ENCODE results near the gene JAM3. TPM values are rescaled to one million over a fixed set of nuclear protein-coding genes. Genes with fewer than 3 reads are reported as not detected.

JAM3 gene
- total and polyA plus RNA-seq, 9 of the 15 experiments (the other 6 are each of a cell fraction or from before 2014, with no cell fraction given), result 0.22 to 0.76 (median 0.40) TPM

DNA sequence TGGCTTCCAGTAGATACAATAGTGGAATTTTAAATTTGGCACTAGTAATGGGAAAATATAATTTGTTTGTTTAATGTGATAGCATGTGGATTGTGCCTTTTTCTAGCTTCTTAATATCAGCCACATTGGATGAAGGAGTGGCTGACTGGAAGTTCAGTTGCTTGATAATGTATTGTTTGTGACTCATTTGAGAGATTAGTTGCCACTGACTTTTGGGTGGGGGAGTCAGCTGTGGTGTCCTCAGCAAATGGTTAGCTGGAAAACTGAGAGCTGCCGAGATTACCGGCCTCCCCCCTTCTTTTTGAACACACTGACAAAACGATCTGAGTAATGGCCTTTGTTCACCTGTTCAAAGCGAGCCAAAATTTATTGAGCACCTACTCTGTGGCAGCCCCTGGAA lies 5.5 kb downstream of the JAM3 start:
- H3K4me3 ChIP-seq, result no peak overlapping the region
- ChIA-PET CTCF (ENCODE audit: low intra/inter-chr PET ratio) (no interaction called here), POLR2A (no interaction called here)
- H3K79me2 ChIP-seq (ENCODE audit: control insufficient read depth, insufficient read depth, low read length), result no peaks in the 10 kb centered on the region
- no TSS peak for BruUV-seq (replicated peaks)
- H3K4me1 ChIP-seq (replicated peaks in 1 of 2; ENCODE audit: control insufficient read depth in 2 of 2, insufficient read depth in 2 of 2, low read length in 2 of 2), result peaks cover 0 to 3% of the 10 kb centered on the region in 2 experiments; a peak in 1 of 5 replicates
- no peaks in the 10 kb centered on the region for H3K9me1 ChIP-seq (ENCODE audit: control insufficient read depth, insufficient read depth, low read length)
- H3K36me3 ChIP-seq (ENCODE audit: control insufficient read depth, insufficient read depth, low read length), result no peaks in the 10 kb centered on the region
- no peak overlapping the region for H3K27ac ChIP-seq (ENCODE audit: extremely low read depth, low read depth, low read length)
- no peak for DNase-seq (ENCODE audit: extremely low read depth in 1 of 4, low spot score in 3 of 4)
- no peak overlapping the region for H3K9ac ChIP-seq (ENCODE audit: insufficient read depth in 1 of 2, low read depth in 2 of 2, low read length in 2 of 2)
- no peak overlapping the region for H3K4me2 ChIP-seq (ENCODE audit: insufficient read depth, low read length)
- in situ Hi-C loops (cut with MboI) (no loop called here), intact Hi-C loops (cut with micrococcal nuclease) (no loop called here)
- H3K9me3 ChIP-seq (replicated peaks; ENCODE audit: control insufficient read depth, insufficient read depth, low read depth, low read length), result no peaks in the 10 kb centered on the region
- 0% methylated on average over 4 of the region's 4 CpGs for WGBS (ENCODE audit: insufficient coverage, low coverage, missing lambda C conversion rate)
- no peak overlapping the region for H2AFZ ChIP-seq (ENCODE audit: low read depth, low read length)
- H4K20me1 ChIP-seq (replicated peaks; ENCODE audit: control insufficient read depth, insufficient read depth, low read length), result no peaks in the 10 kb centered on the region
- ATAC-seq, result no peak
- peaks cover 4 to 14% of the 10 kb centered on the region in 2 experiments for H3K27me3 ChIP-seq (ENCODE audit: control insufficient read depth in 2 of 2, insufficient read depth in 2 of 2, low read length in 2 of 2)
- no peak for FAIRE-seq
- TF ChIP-seq U2AF2 (optimal IDR thresholded peaks at IDR 0.05; ENCODE audit: low read depth, low read length) (no peak), ZNF224 (CRISPR knock-in tag; IDR thresholded peaks at IDR 0.05) (no peak), SAP30 (IDR thresholded peaks at IDR 0.05; ENCODE audit: borderline replicate concordance, insufficient read depth, low read depth, low read length, poor library complexity, severe bottlenecking) (no peak), ZNF57 (CRISPR knock-in tag; IDR thresholded peaks at IDR 0.05) (no peak), CBFA2T2 (conservative IDR thresholded peaks at IDR 0.05) (no peak), SMARCB1 (IDR thresholded peaks at IDR 0.05; ENCODE audit: insufficient read length, low read depth) (no peak), SMARCC2 (IDR thresholded peaks at IDR 0.05; ENCODE audit: low read depth) (no peak)
- TF ChIP-seq, protein P1, sequence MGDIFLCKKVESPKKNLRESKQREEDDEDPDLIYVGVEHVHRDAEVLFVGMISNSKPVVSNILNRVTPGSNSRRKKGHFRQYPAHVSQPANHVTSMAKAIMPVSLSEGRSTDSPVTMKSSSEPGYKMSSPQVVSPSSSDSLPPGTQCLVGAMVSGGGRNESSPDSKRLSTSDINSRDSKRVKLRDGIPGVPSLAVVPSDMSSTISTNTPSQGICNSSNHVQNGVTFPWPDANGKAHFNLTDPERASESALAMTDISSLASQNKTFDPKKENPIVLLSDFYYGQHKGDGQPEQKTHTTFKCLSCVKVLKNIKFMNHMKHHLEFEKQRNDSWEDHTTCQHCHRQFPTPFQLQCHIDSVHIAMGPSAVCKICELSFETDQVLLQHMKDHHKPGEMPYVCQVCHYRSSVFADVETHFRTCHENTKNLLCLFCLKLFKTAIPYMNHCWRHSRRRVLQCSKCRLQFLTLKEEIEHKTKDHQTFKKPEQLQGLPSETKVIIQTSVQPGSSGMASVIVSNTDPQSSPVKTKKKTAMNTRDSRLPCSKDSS (IDR thresholded peaks at IDR 0.05; ENCODE audit: low read depth, partially characterized antibody), result no peak
- TF ChIP-seq, protein P2, sequence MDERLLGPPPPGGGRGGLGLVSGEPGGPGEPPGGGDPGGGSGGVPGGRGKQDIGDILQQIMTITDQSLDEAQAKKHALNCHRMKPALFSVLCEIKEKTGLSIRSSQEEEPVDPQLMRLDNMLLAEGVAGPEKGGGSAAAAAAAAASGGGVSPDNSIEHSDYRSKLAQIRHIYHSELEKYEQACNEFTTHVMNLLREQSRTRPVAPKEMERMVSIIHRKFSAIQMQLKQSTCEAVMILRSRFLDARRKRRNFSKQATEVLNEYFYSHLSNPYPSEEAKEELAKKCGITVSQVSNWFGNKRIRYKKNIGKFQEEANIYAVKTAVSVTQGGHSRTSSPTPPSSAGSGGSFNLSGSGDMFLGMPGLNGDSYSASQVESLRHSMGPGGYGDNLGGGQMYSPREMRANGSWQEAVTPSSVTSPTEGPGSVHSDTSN (CRISPR knock-in tag; IDR thresholded peaks at IDR 0.05; ENCODE audit: low read depth), result no peak
- TF ChIP-seq, protein P2 (tag; conservative IDR thresholded peaks at IDR 0.05; ENCODE audit: low read depth), result no peak
- TF ChIP-seq, protein P3, sequence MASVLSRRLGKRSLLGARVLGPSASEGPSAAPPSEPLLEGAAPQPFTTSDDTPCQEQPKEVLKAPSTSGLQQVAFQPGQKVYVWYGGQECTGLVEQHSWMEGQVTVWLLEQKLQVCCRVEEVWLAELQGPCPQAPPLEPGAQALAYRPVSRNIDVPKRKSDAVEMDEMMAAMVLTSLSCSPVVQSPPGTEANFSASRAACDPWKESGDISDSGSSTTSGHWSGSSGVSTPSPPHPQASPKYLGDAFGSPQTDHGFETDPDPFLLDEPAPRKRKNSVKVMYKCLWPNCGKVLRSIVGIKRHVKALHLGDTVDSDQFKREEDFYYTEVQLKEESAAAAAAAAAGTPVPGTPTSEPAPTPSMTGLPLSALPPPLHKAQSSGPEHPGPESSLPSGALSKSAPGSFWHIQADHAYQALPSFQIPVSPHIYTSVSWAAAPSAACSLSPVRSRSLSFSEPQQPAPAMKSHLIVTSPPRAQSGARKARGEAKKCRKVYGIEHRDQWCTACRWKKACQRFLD (CRISPR knock-in tag; IDR thresholded peaks at IDR 0.05), result no peak
- TF ChIP-seq, protein P4, sequence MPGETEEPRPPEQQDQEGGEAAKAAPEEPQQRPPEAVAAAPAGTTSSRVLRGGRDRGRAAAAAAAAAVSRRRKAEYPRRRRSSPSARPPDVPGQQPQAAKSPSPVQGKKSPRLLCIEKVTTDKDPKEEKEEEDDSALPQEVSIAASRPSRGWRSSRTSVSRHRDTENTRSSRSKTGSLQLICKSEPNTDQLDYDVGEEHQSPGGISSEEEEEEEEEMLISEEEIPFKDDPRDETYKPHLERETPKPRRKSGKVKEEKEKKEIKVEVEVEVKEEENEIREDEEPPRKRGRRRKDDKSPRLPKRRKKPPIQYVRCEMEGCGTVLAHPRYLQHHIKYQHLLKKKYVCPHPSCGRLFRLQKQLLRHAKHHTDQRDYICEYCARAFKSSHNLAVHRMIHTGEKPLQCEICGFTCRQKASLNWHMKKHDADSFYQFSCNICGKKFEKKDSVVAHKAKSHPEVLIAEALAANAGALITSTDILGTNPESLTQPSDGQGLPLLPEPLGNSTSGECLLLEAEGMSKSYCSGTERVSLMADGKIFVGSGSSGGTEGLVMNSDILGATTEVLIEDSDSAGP (CRISPR knock-in tag; IDR thresholded peaks at IDR 0.05), result no peak
- TF ChIP-seq, protein P5, sequence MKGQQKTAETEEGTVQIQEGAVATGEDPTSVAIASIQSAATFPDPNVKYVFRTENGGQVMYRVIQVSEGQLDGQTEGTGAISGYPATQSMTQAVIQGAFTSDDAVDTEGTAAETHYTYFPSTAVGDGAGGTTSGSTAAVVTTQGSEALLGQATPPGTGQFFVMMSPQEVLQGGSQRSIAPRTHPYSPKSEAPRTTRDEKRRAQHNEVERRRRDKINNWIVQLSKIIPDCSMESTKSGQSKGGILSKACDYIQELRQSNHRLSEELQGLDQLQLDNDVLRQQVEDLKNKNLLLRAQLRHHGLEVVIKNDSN (CRISPR knock-in tag; IDR thresholded peaks at IDR 0.05), result no peak
